GM12891 (cell line): ENCODE measurements around the gene LIN28B.

Experiments
- POLR2A ChIP-seq: IDR thresholded peaks from 2 replicates; pipeline ENCODE4 v1.6.1; 2011; ENCODE audit warnings: low read depth, low read length, control low read depth
- POU2F2 ChIP-seq: IDR thresholded peaks from 2 replicates; pipeline ENCODE4 v1.6.1; 2011; ENCODE audit warnings: low read depth, mild to moderate bottlenecking, control low read depth, low read length, moderate library complexity
- SPI1 ChIP-seq: IDR thresholded peaks from 2 replicates; pipeline ENCODE4 v1.6.1; 2011; ENCODE audit warnings: low read depth, low read length, control low read depth
- TAF1 ChIP-seq: IDR thresholded peaks from 2 replicates; pipeline ENCODE4 v1.6.1; 2011; ENCODE audit warnings: low read depth, low read length, control low read depth

- TF ChIP-seq TAF1 (no peak), POLR2A (no peak), SPI1 (no peak), POU2F2 (no peak)
Observed at GRCh38 chr6:105116150-105116549, 159.2 kb downstream of the LIN28B start.
